Gastrocnemius medialis (tissue), 4 donors: ENCODE measurements around the gene EEFSEC. TPM values are rescaled to one million over a fixed set of nuclear protein-coding genes. Genes with fewer than 3 reads are reported as not detected.

ENCODE experiments used
- ATAC-seq, 2 donors: fragments of 150-250 bp; one replicate each; pipeline ENCODE4 v1.9.1; 2016
- DNase-seq, 2 donors: peaks; one replicate each; pipeline ENCODE4 v3.0.0-alpha.2; 2019
- H3K27ac ChIP-seq, 4 donors: fragments of 200-600 bp; sonication (generic); 1 replicate in 1 of 4; 2 replicates in 3 of 4; pipeline ENCODE4 v1.5.1; 2016 to 2018; ENCODE audit warnings: mild to moderate bottlenecking in 2 of 4, moderate library complexity in 1 of 4
- H3K27me3 ChIP-seq, 3 donors: fragments of 200-600 bp; sonication (generic) in 2 of 3; 1 replicate in 1 of 3; 2 replicates in 2 of 3; pipeline versions ENCODE4 v1.5.1 to v1.6.0; 2016 to 2019; ENCODE audit warnings: mild to moderate bottlenecking in 1 of 3, moderate library complexity in 1 of 3
- H3K36me3 ChIP-seq, 2 donors: fragments of 200-600 bp; sonication (generic) in 1 of 2; one replicate each; pipeline ENCODE4 v1.5.1; 2017 to 2018
- H3K4me1 ChIP-seq, 2 donors: fragments of 200-600 bp; sonication (generic) in 1 of 2; one replicate each; pipeline ENCODE4 v1.5.1; 2016 to 2017; ENCODE audit warnings: mild to moderate bottlenecking in 2 of 2
- H3K4me3 ChIP-seq, 4 donors: fragments of 200-600 bp; sonication (generic) in 3 of 4; 1 replicate in 1 of 4; 2 replicates in 3 of 4; pipeline ENCODE4 v1.5.1; 2016 to 2019; ENCODE audit warnings: mild to moderate bottlenecking in 2 of 4
- H3K9me3 ChIP-seq, 3 donors: fragments of 200-600 bp; sonication (generic) in 2 of 3; 1 replicate in 1 of 3; 2 replicates in 2 of 3; pipeline ENCODE4 v1.5.1; 2016 to 2019
- CTCF ChIP-seq, 5 experiments: fragments of 450-650 bp in 3 of 5; fragments of 200-600 bp in 2 of 5; sonication (generic) in 2 of 5; IDR thresholded peaks in 4 of 5; conservative IDR thresholded peaks in 1 of 5; 1 replicate in 4 of 5; 2 replicates in 1 of 5; pipeline ENCODE4 v1.5.1; 2016 to 2019; ENCODE audit warnings: antibody characterized with exemption in 5 of 5, mild to moderate bottlenecking in 3 of 5, moderate library complexity in 3 of 5
- POLR2A ChIP-seq, 2 donors: fragments of 450-650 bp; IDR thresholded peaks; one replicate each; pipeline ENCODE4 v1.6.1; 2017; ENCODE audit warnings: antibody characterized with exemption in 2 of 2, mild to moderate bottlenecking in 2 of 2, moderate library complexity in 2 of 2
- in situ Hi-C, 4 donors: fragments of 200-750 bp; cut with MboI; loops; one replicate each; pipeline versions ENCODE4 v1.15.0 to v1.8.0; 2017; ENCODE audit warnings: low sequenced_read_pairs in 4 of 4
- intact Hi-C: fragments of 100-400 bp; cut with DNase I; formaldehyde crosslinking; loops from one replicate; pipeline ENCODE4 v1.15.1; 2023; ENCODE audit warnings: low total_unique reads
- total RNA-seq, 4 donors: library from RNA; depleted of rRNA; stranded (reverse); fragments of >200 nt; gene quantifications; one replicate each; pipeline versions ENCODE4 v1.1.0 to v1.2.3, GENCODE V29; 2016

EEFSEC gene
- total RNA-seq, 4 donors from 2014 or later: 21.0 to 29.4 (median 23.4) TPM

GRCh38 chr3:128353991-128354687 is 200.9 kb downstream of the EEFSEC start:
- TF ChIP-seq POLR2A (IDR thresholded peaks at IDR 0.05) (no peak), CTCF (IDR thresholded peaks at IDR 0.05 in 4 of 5, conservative IDR thresholded peaks at IDR 0.05 in 1 of 5) (no peak)
- peaks cover 0 to 6% of the 10 kb centered on the region in 2 donors for H3K36me3 ChIP-seq
- no peak for ATAC-seq
- H3K9me3 ChIP-seq: no peaks in the 10 kb centered on the region
- peak overlapping the region in 1 of 4 donors; percentile 65 for H3K27ac ChIP-seq
- DNase-seq: no peak
- H3K27me3 ChIP-seq: no peaks in the 10 kb centered on the region
- H3K4me1 ChIP-seq: peaks cover 24 to 28% of the 10 kb centered on the region in 2 donors
- no peak overlapping the region for H3K4me3 ChIP-seq
- intact Hi-C loops: no loop called here
- in situ Hi-C loops: no loop called here

- Histone ChIP-seq H3K4me3 (no peak overlapping the region), H3K27me3 (no peaks in the 10 kb centered on the region), H3K27ac (peak overlapping the region in 1 of 4 donors; percentile 65), H3K9me3 (no peaks in the 10 kb centered on the region), H3K36me3 (peaks cover 0 to 6% of the 10 kb centered on the region in 2 donors), H3K4me1 (peaks cover 24 to 25% of the 10 kb centered on the region in 2 donors)
- intact Hi-C loops: no loop called here
- TF ChIP-seq POLR2A (IDR thresholded peaks at IDR 0.05): no peak
- TF ChIP-seq CTCF (IDR thresholded peaks at IDR 0.05 in 4 of 5, conservative IDR thresholded peaks at IDR 0.05 in 1 of 5): no peak
- DNase-seq (no peak), ATAC-seq (no peak)
- in situ Hi-C loops: no loop called here
Measured at GRCh38 chr3:128354788-128355542, 201.7 kb downstream of the EEFSEC start.

DNA sequence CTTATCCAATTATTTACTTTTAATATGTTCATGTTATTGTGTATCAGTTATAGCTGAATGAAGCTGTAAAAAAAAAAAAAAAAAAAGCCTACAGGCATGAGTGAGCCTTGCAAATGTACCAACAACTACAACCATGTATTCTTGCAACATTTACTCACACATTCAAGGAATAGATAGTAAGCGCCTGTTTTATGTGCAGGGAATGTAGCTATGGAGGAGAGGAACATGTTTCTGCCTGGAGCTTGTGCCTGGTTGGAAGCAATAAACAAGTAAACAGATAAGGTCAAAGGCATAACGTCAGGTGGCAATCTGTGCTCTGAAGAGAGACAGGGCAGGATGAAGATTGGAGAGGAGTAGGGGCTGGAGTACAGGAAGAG is 202.2 kb downstream of the EEFSEC start:
- no peak for TF ChIP-seq POLR2A (IDR thresholded peaks at IDR 0.05)
- no peak for TF ChIP-seq CTCF (IDR thresholded peaks at IDR 0.05 in 4 of 5, conservative IDR thresholded peaks at IDR 0.05 in 1 of 5)
- H3K4me1 ChIP-seq: peaks cover 21 to 25% of the 10 kb centered on the region in 2 donors
- DNase-seq (no peak), ATAC-seq (peak; percentile 28 to 31)
- no peaks in the 10 kb centered on the region for H3K9me3 ChIP-seq
- peak overlapping the region in 1 of 4 donors; percentile 65 for H3K27ac ChIP-seq
- no peaks in the 10 kb centered on the region for H3K27me3 ChIP-seq
- in situ Hi-C loops (no loop called here), intact Hi-C loops (no loop called here)
- peaks cover 0 to 6% of the 10 kb centered on the region in 2 donors for H3K36me3 ChIP-seq
- no peak overlapping the region for H3K4me3 ChIP-seq

DNA sequence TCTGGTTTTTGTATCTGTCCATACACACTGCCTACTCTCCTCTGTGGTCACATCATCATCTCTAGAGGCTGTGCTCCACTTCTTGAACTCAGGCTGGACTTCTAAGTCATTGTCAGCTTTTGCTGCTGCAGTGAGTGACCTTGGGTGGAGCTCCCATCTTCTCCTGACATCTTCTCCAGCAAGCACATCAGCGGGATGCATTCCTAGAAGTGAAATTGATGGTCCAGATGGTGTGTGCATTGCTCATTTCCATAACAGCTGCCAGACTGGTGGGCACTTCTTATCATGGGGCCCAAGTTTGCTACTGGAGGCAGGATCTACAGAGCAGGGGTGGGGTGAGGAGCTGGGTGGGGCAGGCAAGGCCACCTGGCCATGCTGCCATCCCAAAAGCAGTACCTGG is 203.5 kb downstream of the EEFSEC start:
- peaks cover 0 to 6% of the 10 kb centered on the region in 2 donors for H3K36me3 ChIP-seq
- no peak for DNase-seq
- no peak for ATAC-seq
- H3K4me1 ChIP-seq: peaks cover 21 to 25% of the 10 kb centered on the region in 2 donors
- intact Hi-C loops: no loop called here
- no peak overlapping the region for H3K4me3 ChIP-seq
- in situ Hi-C loops: no loop called here
- H3K27me3 ChIP-seq: no peaks in the 10 kb centered on the region
- no peaks in the 10 kb centered on the region for H3K9me3 ChIP-seq
- H3K27ac ChIP-seq: no peak overlapping the region
- no peak for TF ChIP-seq CTCF (IDR thresholded peaks at IDR 0.05 in 4 of 5, conservative IDR thresholded peaks at IDR 0.05 in 1 of 5)
- TF ChIP-seq POLR2A (IDR thresholded peaks at IDR 0.05): no peak
